HepG2 (cell line): ENCODE data around the gene RASSF4. TPM values are rescaled to one million over a fixed set of nuclear protein-coding genes. Genes with fewer than 3 reads are reported as not detected.
A peak's percentile ranks its signal among the peaks of the same experiment; 100 is the strongest.

Experiments used
- ATF2 ChIP-seq: sonication (generic); formaldehyde crosslinking; IDR thresholded peaks from 2 replicates; pipeline ENCODE4 v1.4.0; 2020; ENCODE audit warnings: missing genetic modification reagents
- BHLHE40 ChIP-seq: IDR thresholded peaks from 2 replicates; pipeline ENCODE4 v1.6.1; 2011; ENCODE audit warnings: low read length, improper control_type of control experiment
- KDM5A ChIP-seq: fragments of 200-600 bp; sonication (generic); IDR thresholded peaks from 2 replicates; pipeline ENCODE4 v1.7.0; 2018; ENCODE audit warnings: antibody characterized with exemption, mild to moderate bottlenecking, low read length, borderline replicate concordance
- MYPOP ChIP-seq: sonication (generic); formaldehyde crosslinking; IDR thresholded peaks from 2 replicates; pipeline ENCODE4 v1.8.1; 2023; ENCODE audit warnings: mild to moderate bottlenecking, moderate library complexity, missing genetic modification reagents
- REPIN1 ChIP-seq: sonication (generic); formaldehyde crosslinking; IDR thresholded peaks from 2 replicates; pipeline ENCODE4 v1.8.0; 2022; ENCODE audit warnings: missing genetic modification reagents, low read depth, mild to moderate bottlenecking, borderline replicate concordance
- SKI ChIP-seq: fragments of 450-650 bp; IDR thresholded peaks from one replicate; pipeline ENCODE4 v1.6.1; 2018; ENCODE audit warnings: mild to moderate bottlenecking; ENCODE audit not compliant: partially characterized antibody
- SOX5 ChIP-seq: IDR thresholded peaks from 2 replicates; pipeline ENCODE4 v1.6.1; 2016; ENCODE audit warnings: borderline replicate concordance
- ZNF234 ChIP-seq: sonication (generic); formaldehyde crosslinking; conservative IDR thresholded peaks from 2 replicates; pipeline ENCODE4 v1.5.1; 2020; ENCODE audit warnings: mild to moderate bottlenecking, missing genetic modification reagents
- ZNF318 ChIP-seq: sonication (generic); formaldehyde crosslinking; IDR thresholded peaks from 2 replicates; pipeline ENCODE4 v1.4.0; 2020; ENCODE audit warnings: mild to moderate bottlenecking, missing genetic modification reagents
- ZNF333 ChIP-seq: sonication (generic); formaldehyde crosslinking; IDR thresholded peaks from 2 replicates; pipeline ENCODE4 v1.4.0; 2020; ENCODE audit warnings: mild to moderate bottlenecking, missing genetic modification reagents, borderline replicate concordance
- ZNF510 ChIP-seq: sonication (generic); formaldehyde crosslinking; IDR thresholded peaks from 2 replicates; pipeline ENCODE4 v1.4.0; 2020; ENCODE audit warnings: low read depth, mild to moderate bottlenecking, missing genetic modification reagents
- ZNF512 ChIP-seq: sonication (generic); formaldehyde crosslinking; IDR thresholded peaks from 2 replicates; pipeline ENCODE4 v1.4.0; 2020; ENCODE audit warnings: mild to moderate bottlenecking, missing genetic modification reagents
- ZNF605 ChIP-seq: sonication (generic); formaldehyde crosslinking; IDR thresholded peaks from 2 replicates; pipeline ENCODE4 v1.8.0; 2022; ENCODE audit warnings: mild to moderate bottlenecking, missing genetic modification reagents
- ZNF7 ChIP-seq: IDR thresholded peaks from 2 replicates; pipeline ENCODE4 v1.6.1; 2016; ENCODE audit warnings: missing biosample characterization, missing genetic modification reagents
- ZSCAN12 ChIP-seq: sonication (generic); formaldehyde crosslinking; IDR thresholded peaks from 2 replicates; pipeline ENCODE4 v1.9.0; 2021; ENCODE audit warnings: mild to moderate bottlenecking, missing genetic modification reagents
- ZSCAN20 ChIP-seq: sonication (generic); formaldehyde crosslinking; IDR thresholded peaks from 2 replicates; pipeline ENCODE4 v1.4.0; 2020; ENCODE audit warnings: missing genetic modification reagents, mild to moderate bottlenecking, borderline replicate concordance
- polyA plus RNA-seq, 8 experiments: library from polyadenylated mRNA; depleted of rRNA in 3 of 8; stranded (reverse) in 7 of 8; unstranded in 1 of 8; fragments of >200 nt; fragmentation: Illumina TruSeq in 4 of 8; extraction: Trizol in 4 of 8; gene quantifications; 2 replicates each; pipeline versions ENCODE4 v1.2.1 to v1.2.3, GENCODE V29; 2011 to 2016; ENCODE audit warnings: low read depth in 4 of 8, missing spikeins in 1 of 8, mixed read lengths in 1 of 8; ENCODE audit not compliant: insufficient read depth in 1 of 8
- total RNA-seq, 5 experiments: library from RNA; depleted of rRNA; stranded (reverse); fragments of >200 nt; fragmentation: Illumina TruSeq; extraction: Trizol; gene quantifications; 2 replicates each; pipeline ENCODE4 v1.2.3, GENCODE V29; 2016; ENCODE audit warnings: low read depth in 1 of 5

Gene RASSF4
- total and polyA plus RNA-seq, 2 of the 13 experiments (the other 11 are each of a cell fraction or from before 2014, with no cell fraction given) = 34.0 to 51.7 TPM

- TF ChIP-seq ZNF333 (CRISPR knock-in tag) (no peak), ZNF512 (CRISPR knock-in tag) (no peak), SKI (peak; percentile 62), ZNF318 (CRISPR knock-in tag) (0 out of 2 replicates have a peak, but pooled peaks have one; percentile 34), ZNF510 (CRISPR knock-in tag) (no peak), MYPOP (peak; percentile 84; the same call in 1 of the 2 replicates), SOX5 (CRISPR knock-in tag) (no peak; the same call in 1 of the 2 replicates), ZNF7 (CRISPR knock-in tag) (no peak), KDM5A (no peak), ZNF605 (CRISPR knock-in tag) (peak; percentile 87; the same call in 1 of the 2 replicates), ZNF234 (CRISPR knock-in tag) (no peak), ATF2 (CRISPR knock-in tag) (no peak), BHLHE40 (peak; percentile 11; the same call in 1 of the 2 replicates), REPIN1 (CRISPR knock-in tag) (peak; percentile 67; the same call in 1 of the 2 replicates), ZSCAN20 (CRISPR knock-in tag) (no peak), ZSCAN12 (CRISPR knock-in tag) (no peak)
These were observed at the start of gene RASSF4 (continued) for GRCh38 chr10:44959247-44960087.
